Omental fat pad (tissue), 4 donors: ENCODE data around the gene ZNF772. TPM values are rescaled to one million over a fixed set of nuclear protein-coding genes. Genes with fewer than 3 reads are reported as not detected.

Experiments used
- ATAC-seq: fragments of 150-250 bp; one replicate; pipeline ENCODE4 v1.9.1; 2016; ENCODE audit warnings: mild to moderate bottlenecking, moderate library complexity; ENCODE audit not compliant: low FRiP score
- DNase-seq: peaks from one replicate; pipeline ENCODE4 v3.0.0-alpha.2; 2019; ENCODE audit warnings: low spot score
- CTCF ChIP-seq, 3 donors: fragments of 450-650 bp; IDR thresholded peaks; one replicate each; pipeline ENCODE4 v1.5.1; 2016 to 2017; ENCODE audit warnings: antibody characterized with exemption in 3 of 3, mild to moderate bottlenecking in 3 of 3, moderate library complexity in 2 of 3
- total RNA-seq, 4 donors: library from RNA; depleted of rRNA; stranded (reverse); fragments of >200 nt; gene quantifications; one replicate each; pipeline ENCODE4 v1.1.0, GENCODE V29; 2016

Gene ZNF772
- total RNA-seq, 4 donors from 2014 or later: 4.5 to 17.2 (median 8.6) TPM

GRCh38 chr19:57438925-57439324 is 38.4 kb downstream of the ZNF772 start:
- DNase-seq (no peak), ATAC-seq (no peak)
- TF ChIP-seq CTCF (IDR thresholded peaks at IDR 0.05): no peak

GRCh38 chr19:57437931-57438330 is 39.4 kb downstream of the ZNF772 start:
- no peak for DNase-seq
- ATAC-seq: no peak
- TF ChIP-seq CTCF (IDR thresholded peaks at IDR 0.05): no peak

- TF ChIP-seq CTCF (IDR thresholded peaks at IDR 0.05): no peak
- no peak for DNase-seq
Measured at GRCh38 chr19:57436417-57436816, 40.9 kb downstream of the ZNF772 start.

GRCh38 chr19:57435062-57435978 is 42.0 kb downstream of the ZNF772 start, which contains the start of gene ZNF749:
ZNF749 (plus strand) TSS chr19:57435325; CDS start chr19:57435579, 254 bp downstream.
- DNase-seq (peak; percentile 98), ATAC-seq (peak; percentile 100)
- TF ChIP-seq CTCF (IDR thresholded peaks at IDR 0.05): no peak

More at GRCh38 chr19:57436417-57436816, 40.9 kb downstream of the ZNF772 start:
- ATAC-seq: no peak

GRCh38 chr19:57434386-57435061 is 42.8 kb downstream of the ZNF772 start:
- DNase-seq (no peak), ATAC-seq (peak; percentile 5)
- TF ChIP-seq CTCF (IDR thresholded peaks at IDR 0.05): no peak

GRCh38 chr19:57421037-57421436 is 56.3 kb downstream of the ZNF772 start:
- ATAC-seq: no peak
- no peak for TF ChIP-seq CTCF (IDR thresholded peaks at IDR 0.05)

More at GRCh38 chr19:57421037-57421436, 56.3 kb downstream of the ZNF772 start:
- no peak for DNase-seq
